ENCODE results near the gene CERK. TPM values are rescaled to one million over a fixed set of nuclear protein-coding genes. Genes with fewer than 3 reads are reported as not detected.

The CERK gene
- total RNA-seq, 4 donors from 2014 or later = 20.3 to 42.0 (median 24.7) TPM

GRCh38 chr22:46753360-46753759, 15.3 kb upstream of the CERK start:
- TF ChIP-seq EP300 (IDR thresholded peaks at IDR 0.05) = no peak
- no peak for TF ChIP-seq CTCF (IDR thresholded peaks at IDR 0.05)
- no peak for TF ChIP-seq POLR2A (IDR thresholded peaks at IDR 0.05)
- Histone ChIP-seq H3K4me3 (no peak overlapping the region), H3K36me3 (no peaks in the 10 kb centered on the region), H3K4me1 (peaks cover 0 to 56% (median 44%) of the 10 kb centered on the region in 4 donors), H3K27ac (peak overlapping the region; percentile 42 to 85 (median 76)), H3K9me3 (peaks cover 0 to 8% (median 0%) of the 10 kb centered on the region in 4 donors), H3K27me3 (peaks cover 0 to 2% of the 10 kb centered on the region in 2 donors)
- no peak for DNase-seq (ENCODE audit: low spot score in 2 of 2)
- WGBS, 2 donors = 87 to 92% methylated on average over 8 of the region's 8 CpGs

- Histone ChIP-seq H3K36me3 (no peaks in the 10 kb centered on the region), H3K4me1 (peaks cover 0 to 52% (median 44%) of the 10 kb centered on the region in 4 donors), H3K9me3 (peaks cover 0 to 8% (median 0%) of the 10 kb centered on the region in 4 donors), H3K4me3 (no peak overlapping the region), H3K27me3 (peaks cover 0 to 6% of the 10 kb centered on the region in 2 donors), H3K27ac (peak overlapping the region in 2 of 4 donors; percentile 54 to 75)
- 88 to 100% methylated on average over 3 to 5 of the region's 6 CpGs for WGBS, 2 donors
- TF ChIP-seq EP300 (IDR thresholded peaks at IDR 0.05) = no peak
- TF ChIP-seq CTCF (IDR thresholded peaks at IDR 0.05) = no peak
- TF ChIP-seq POLR2A (IDR thresholded peaks at IDR 0.05) = no peak
- no peak for DNase-seq (ENCODE audit: low spot score in 2 of 2)
Observed at GRCh38 chr22:46752988-46753310, 14.9 kb upstream of the CERK start.

GRCh38 chr22:46752286-46752987, 14.4 kb upstream of the CERK start:
- Histone ChIP-seq H3K27ac (peak overlapping the region in 1 of 4 donors; percentile 15), H3K4me3 (no peak overlapping the region), H3K27me3 (peaks cover 0 to 11% of the 10 kb centered on the region in 2 donors), H3K9me3 (peaks cover 0 to 8% (median 0%) of the 10 kb centered on the region in 4 donors), H3K4me1 (peaks cover 0 to 52% (median 44%) of the 10 kb centered on the region in 4 donors), H3K36me3 (no peaks in the 10 kb centered on the region)
- no peak for DNase-seq (ENCODE audit: low spot score in 2 of 2)
- 86 to 88% methylated on average over 11 of the region's 11 CpGs for WGBS, 2 donors
- no peak for TF ChIP-seq EP300 (IDR thresholded peaks at IDR 0.05)
- TF ChIP-seq CTCF (IDR thresholded peaks at IDR 0.05) = no peak
- TF ChIP-seq POLR2A (IDR thresholded peaks at IDR 0.05) = no peak

GRCh38 chr22:46750863-46751443, 12.9 kb upstream of the CERK start:
- 46 to 56% methylated on average over 12 of the region's 12 CpGs for WGBS, 2 donors
- no peak overlapping the region for H3K4me3 ChIP-seq
- no peak for TF ChIP-seq CTCF (IDR thresholded peaks at IDR 0.05)
- H3K27me3 ChIP-seq = peaks cover 0 to 15% of the 10 kb centered on the region in 2 donors
- peaks cover 0 to 52% (median 44%) of the 10 kb centered on the region in 4 donors for H3K4me1 ChIP-seq
- H3K36me3 ChIP-seq = no peaks in the 10 kb centered on the region
- H3K9me3 ChIP-seq = peaks cover 0 to 3% (median 0%) of the 10 kb centered on the region in 4 donors
- no peak for DNase-seq (ENCODE audit: low spot score in 2 of 2)
- peak overlapping the region in 3 of 4 donors; percentile 38 to 60 (median 58) for H3K27ac ChIP-seq

- TF ChIP-seq EP300 (IDR thresholded peaks at IDR 0.05) = no peak
Observed at GRCh38 chr22:46750530-46750800, 12.4 kb upstream of the CERK start.

More at GRCh38 chr22:46750530-46750800, 12.4 kb upstream of the CERK start:
- 59 to 61% methylated on average over 5 of the region's 5 CpGs for whole genome bisulfite sequencing, 2 donors
- peak overlapping the region in 3 of 4 donors; percentile 38 to 60 (median 58) for H3K27ac ChIP-seq
- H3K4me3 ChIP-seq = no peak overlapping the region
- H3K4me1 ChIP-seq = peaks cover 0 to 52% (median 44%) of the 10 kb centered on the region in 4 donors
- peaks cover 0 to 15% of the 10 kb centered on the region in 2 donors for H3K27me3 ChIP-seq
- H3K36me3 ChIP-seq = no peaks in the 10 kb centered on the region
- H3K9me3 ChIP-seq = no peaks in the 10 kb centered on the region
- DNase-seq (ENCODE audit: low spot score in 2 of 2) = no peak
